B cell (primary cell): ENCODE data around the gene HMHB1. TPM values are rescaled to one million over a fixed set of nuclear protein-coding genes. Genes with fewer than 3 reads are reported as not detected.

Experiments
- ATAC-seq: fragments of 200-7000 bp; cut with Tn5 transposase; one replicate; pipeline ENCODE4 v1.10.0; 2021; ENCODE audit warnings: low read depth, mild to moderate bottlenecking, moderate number of reproducible peaks, moderate library complexity
- CTCF ChIA-PET: fragments of 350-600 bp; sonication (Branson Sonifier 250); formaldehyde crosslinking; loops from one replicate; lab custom pipeline; 2021; ENCODE audit warnings: antibody characterized with exemption, inconsistent platforms; lab: Charles Lee
- POLR2A ChIA-PET: fragments of 350-600 bp; sonication (Branson Sonifier 250); formaldehyde crosslinking; loops from one replicate; lab custom pipeline; 2021; ENCODE audit warnings: antibody characterized with exemption; lab: Charles Lee
- DNase-seq: peaks from one replicate; pipeline ENCODE4 v3.0.0; 2013
- H2AFZ ChIP-seq: 2 replicates; pipeline ENCODE4 v1.6.1; 2012; ENCODE audit warnings: mild to moderate bottlenecking, low read depth, low read length; ENCODE audit not compliant: insufficient read depth, poor library complexity, severe bottlenecking
- H3K27ac ChIP-seq, 2 donors: 1 replicate in 1 of 2; 2 replicates in 1 of 2; pipeline ENCODE4 v1.5.1; 2012 to 2013; ENCODE audit warnings: low read length in 2 of 2, mild to moderate bottlenecking in 2 of 2, moderate library complexity in 1 of 2
- H3K27me3 ChIP-seq, 4 experiments: fragments of 200-600 bp in 1 of 4; sonication (generic) in 1 of 4; replicated peaks in 1 of 4; 1 replicate in 2 of 4; 2 replicates in 2 of 4; pipeline versions ENCODE4 v1.6.1 to v1.7.0; 2013 to 2016; ENCODE audit warnings: low read length in 3 of 4, mild to moderate bottlenecking in 2 of 4, mixed read lengths in 1 of 4, moderate library complexity in 1 of 4; ENCODE audit not compliant: insufficient read depth in 4 of 4, control insufficient read depth in 3 of 4; ENCODE audit errors: control extremely low read depth in 1 of 4
- H3K36me3 ChIP-seq, 2 experiments: replicated peaks in 1 of 2; 1 replicate in 1 of 2; 2 replicates in 1 of 2; pipeline versions ENCODE4 v1.6.1 to v1.7.1; 2013; ENCODE audit warnings: low read length in 1 of 2; ENCODE audit not compliant: insufficient read depth in 2 of 2, control insufficient read depth in 1 of 2; ENCODE audit errors: control extremely low read depth in 1 of 2, extremely low read depth in 1 of 2
- H3K4me1 ChIP-seq, 2 donors: fragments of 200-600 bp in 1 of 2; sonication (generic) in 1 of 2; 1 replicate in 1 of 2; 2 replicates in 1 of 2; pipeline versions ENCODE4 v1.5.1 to v1.6.1; 2013 to 2017; ENCODE audit warnings: low read length in 2 of 2; ENCODE audit not compliant: control insufficient read depth in 2 of 2, insufficient read depth in 2 of 2
- H3K4me2 ChIP-seq: replicated peaks from 2 replicates; pipeline ENCODE3; 2012; ENCODE audit warnings: mild to moderate bottlenecking, low read depth, low read length; ENCODE audit not compliant: poor library complexity, severe bottlenecking
- H3K4me3 ChIP-seq, 5 experiments: fragments of 200-600 bp in 1 of 5; sonication (generic) in 1 of 5; 1 replicate in 3 of 5; 2 replicates in 2 of 5; pipeline versions ENCODE4 v1.5.1 to v1.7.0; 2011 to 2016; ENCODE audit warnings: low read length in 4 of 5, mild to moderate bottlenecking in 4 of 5, low read depth in 2 of 5, control low read depth in 1 of 5, moderate library complexity in 1 of 5; ENCODE audit not compliant: insufficient read depth in 1 of 5; ENCODE audit errors: control extremely low read depth in 1 of 5, extremely low read depth in 1 of 5
- H3K79me2 ChIP-seq: fragments of 200-600 bp; sonication (generic); one replicate; pipeline ENCODE4 v1.6.0; 2016; ENCODE audit warnings: low read length; ENCODE audit not compliant: control insufficient read depth, insufficient read depth
- H3K9ac ChIP-seq: fragments of 200-600 bp; sonication (generic); 2 replicates; pipeline ENCODE4 v1.6.1; 2017; ENCODE audit warnings: mild to moderate bottlenecking, low read length, moderate library complexity
- H3K9me3 ChIP-seq, 3 donors: one replicate each; pipeline versions ENCODE4 v1.6.1 to v1.7.1; 2013; ENCODE audit warnings: low read length in 2 of 3; ENCODE audit not compliant: control insufficient read depth in 2 of 3, insufficient read depth in 1 of 3; ENCODE audit errors: control extremely low read depth in 1 of 3
- H4K20me1 ChIP-seq: 2 replicates; pipeline ENCODE4 v1.6.0; 2012; ENCODE audit warnings: mild to moderate bottlenecking, low read length; ENCODE audit not compliant: insufficient read depth, control insufficient read depth, poor library complexity, severe bottlenecking
- H3K27ac Mint-ChIP-seq: one replicate; pipeline ENCODE4 v1.8.0; 2021; ENCODE audit warnings: mixed read lengths
- H3K27me3 Mint-ChIP-seq: one replicate; pipeline ENCODE4 v1.8.0; 2021; ENCODE audit warnings: mixed read lengths
- H3K4me1 Mint-ChIP-seq: one replicate; pipeline ENCODE4 v1.8.0; 2021; ENCODE audit warnings: mixed read lengths
- H3K4me3 Mint-ChIP-seq: one replicate; pipeline ENCODE4 v1.8.0; 2021; ENCODE audit warnings: mixed read lengths
- H3K9me3 Mint-ChIP-seq: one replicate; pipeline ENCODE4 v1.8.0; 2022; ENCODE audit warnings: mixed read lengths; ENCODE audit not compliant: insufficient read depth
- EZH2 ChIP-seq: IDR thresholded peaks from 2 replicates; pipeline ENCODE4 v1.6.1; 2012; ENCODE audit warnings: borderline replicate concordance, low read depth, mild to moderate bottlenecking, moderate library complexity, low read length; ENCODE audit not compliant: insufficient read depth, poor library complexity, severe bottlenecking
- WGBS: methylation state at CpG from one replicate; pipeline ENCODE4 v1.1.5; 2013; ENCODE audit warnings: missing lambda C conversion rate; ENCODE audit not compliant: insufficient coverage; 5-methylcytosine and 5-hydroxymethylcytosine counted together
- intact Hi-C: fragments of 100-400 bp; cut with micrococcal nuclease; formaldehyde crosslinking; loops from one replicate; pipeline ENCODE4 v1.10.0; 2022
- polyA plus RNA-seq: library from polyadenylated mRNA; depleted of rRNA; stranded (reverse); fragments of >200 nt; gene quantifications from 2 replicates; pipeline ENCODE4 v1.2.3, GENCODE V29; 2012
- total RNA-seq, 2 donors: library from RNA; stranded (reverse); fragments of 120-200 nt in 1 of 2; gene quantifications; 1 replicate in 1 of 2; 2 replicates in 1 of 2; pipeline versions ENCODE4 v1.2.3 to v1.2.4, GENCODE V29; 2013 to 2022
- TF ChIP-seq, protein P1 (sequence below): fragments of 200-600 bp; IDR thresholded peaks from one replicate; pipeline ENCODE4 v1.8.0; 2022; ENCODE audit warnings: antibody characterized with exemption, mild to moderate bottlenecking

HMHB1 gene
- total and polyA plus RNA-seq, 2 donors (not counting 1 experiment from before 2014, with no cell fraction given): not detected

- H3K27ac Mint-ChIP-seq: no peak overlapping the region
- Histone ChIP-seq H3K4me1 (no peaks in the 10 kb centered on the region), H3K27ac (no peak overlapping the region), H3K4me3 (no peak overlapping the region), H4K20me1 (no peaks in the 10 kb centered on the region), H3K27me3 (peaks cover 0 to 4% (median 0%) of the 10 kb centered on the region in 4 experiments), H3K36me3 (no peaks in the 10 kb centered on the region), H3K9me3 (no peaks in the 10 kb centered on the region), H2AFZ (no peak overlapping the region), H3K9ac (no peak overlapping the region), H3K4me2 (no peak overlapping the region), H3K79me2 (no peaks in the 10 kb centered on the region)
- H3K9me3 Mint-ChIP-seq: no peaks in the 10 kb centered on the region
- no peak overlapping the region for H3K4me3 Mint-ChIP-seq
- WGBS: no CpG with 5 or more reads among the region's 2 CpGs
- ATAC-seq (no peak), DNase-seq (no peak)
- H3K27me3 Mint-ChIP-seq: peaks cover 6% of the 10 kb centered on the region
- POLR2A ChIA-PET: no interaction called here
- CTCF ChIA-PET: interaction anchor here (0.5 to 5.5 kb wide), 2 partner anchors 10 to 21 kb away, joined by 3 to 27 read pairs; no protein-coding TSS in a partner anchor
- intact Hi-C loops: no loop called here
- H3K4me1 Mint-ChIP-seq: no peaks in the 10 kb centered on the region
- TF ChIP-seq EZH2: no peak
Measured at GRCh38 chr5:143836161-143836725, 24.3 kb downstream of the HMHB1 start.

- Histone ChIP-seq H3K27ac (no peak overlapping the region), H3K9me3 (no peaks in the 10 kb centered on the region), H3K4me2 (no peak overlapping the region), H3K4me3 (no peak overlapping the region), H3K4me1 (no peaks in the 10 kb centered on the region), H4K20me1 (no peaks in the 10 kb centered on the region), H2AFZ (no peak overlapping the region), H3K27me3 (peaks cover 0 to 4% (median 0%) of the 10 kb centered on the region in 4 experiments), H3K36me3 (no peaks in the 10 kb centered on the region), H3K79me2 (no peaks in the 10 kb centered on the region), H3K9ac (no peak overlapping the region)
- intact Hi-C loops: no loop called here
- peaks cover 6% of the 10 kb centered on the region for H3K27me3 Mint-ChIP-seq
- CTCF ChIA-PET: interaction anchor here (1.8 to 5.5 kb wide), 2 partner anchors 11 to 354 kb away, joined by 4 to 27 read pairs; no protein-coding TSS in a partner anchor
- ATAC-seq: no peak
- POLR2A ChIA-PET: no interaction called here
- TF ChIP-seq, protein P1, sequence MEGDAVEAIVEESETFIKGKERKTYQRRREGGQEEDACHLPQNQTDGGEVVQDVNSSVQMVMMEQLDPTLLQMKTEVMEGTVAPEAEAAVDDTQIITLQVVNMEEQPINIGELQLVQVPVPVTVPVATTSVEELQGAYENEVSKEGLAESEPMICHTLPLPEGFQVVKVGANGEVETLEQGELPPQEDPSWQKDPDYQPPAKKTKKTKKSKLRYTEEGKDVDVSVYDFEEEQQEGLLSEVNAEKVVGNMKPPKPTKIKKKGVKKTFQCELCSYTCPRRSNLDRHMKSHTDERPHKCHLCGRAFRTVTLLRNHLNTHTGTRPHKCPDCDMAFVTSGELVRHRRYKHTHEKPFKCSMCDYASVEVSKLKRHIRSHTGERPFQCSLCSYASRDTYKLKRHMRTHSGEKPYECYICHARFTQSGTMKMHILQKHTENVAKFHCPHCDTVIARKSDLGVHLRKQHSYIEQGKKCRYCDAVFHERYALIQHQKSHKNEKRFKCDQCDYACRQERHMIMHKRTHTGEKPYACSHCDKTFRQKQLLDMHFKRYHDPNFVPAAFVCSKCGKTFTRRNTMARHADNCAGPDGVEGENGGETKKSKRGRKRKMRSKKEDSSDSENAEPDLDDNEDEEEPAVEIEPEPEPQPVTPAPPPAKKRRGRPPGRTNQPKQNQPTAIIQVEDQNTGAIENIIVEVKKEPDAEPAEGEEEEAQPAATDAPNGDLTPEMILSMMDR: no peak
- no peak for TF ChIP-seq EZH2
- no peaks in the 10 kb centered on the region for H3K4me1 Mint-ChIP-seq
- no peaks in the 10 kb centered on the region for H3K9me3 Mint-ChIP-seq
- no peak for DNase-seq
- no peak overlapping the region for H3K4me3 Mint-ChIP-seq
- WGBS: 83% methylated on average over 4 of the region's 7 CpGs
- no peak overlapping the region for H3K27ac Mint-ChIP-seq
Measured at GRCh38 chr5:143837306-143837848, 25.4 kb downstream of the HMHB1 start.
